ENCODE measurements around the gene SCG2.

SCG2 gene

GRCh38 chr2:223570784-223571183 is 31.4 kb downstream of the SCG2 start:
- no peak for DNase-seq (ENCODE audit: low spot score)

GRCh38 chr2:223566396-223566795 is 35.8 kb downstream of the SCG2 start:
- no peak for DNase-seq (ENCODE audit: low spot score)

DNA sequence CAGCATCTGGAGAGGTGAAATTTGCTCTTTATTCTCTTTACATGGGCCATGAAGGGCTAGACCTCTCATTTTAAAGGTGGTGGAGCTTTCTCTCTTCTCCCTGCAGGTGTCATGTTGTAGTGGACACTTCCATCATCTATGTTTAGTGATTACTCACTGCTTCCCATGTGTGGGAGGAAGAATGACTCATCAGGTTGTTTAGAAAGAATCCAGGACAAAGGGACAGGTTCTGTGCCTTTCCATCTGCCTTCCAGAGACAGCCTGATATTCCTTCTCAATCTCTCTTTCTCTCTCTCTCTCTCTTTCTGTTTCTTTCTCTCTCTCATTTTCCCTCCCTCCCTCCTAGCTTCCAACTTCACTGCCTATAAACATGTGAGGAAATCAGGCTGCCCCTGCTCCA is 38.7 kb downstream of the SCG2 start:
- DNase-seq (ENCODE audit: low spot score) = no peak

DNA sequence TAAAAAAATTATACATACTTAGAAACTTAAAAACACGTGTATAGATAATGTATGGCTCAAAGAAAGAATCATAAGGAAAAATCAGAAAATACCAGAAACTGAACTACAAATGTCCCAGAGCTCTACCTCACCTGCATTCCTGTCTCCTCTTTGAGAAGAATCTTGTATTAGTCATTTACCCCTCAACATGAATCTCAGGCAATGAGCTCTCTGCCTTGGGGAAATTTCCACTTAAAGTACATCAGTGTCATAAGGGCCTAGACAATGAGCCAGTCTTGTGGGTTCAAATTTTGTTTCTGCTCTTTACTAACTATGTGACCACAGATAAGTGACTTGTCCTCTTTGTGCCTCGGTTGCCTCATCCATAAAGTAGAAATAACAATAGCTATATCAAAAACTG is 40.1 kb downstream of the SCG2 start:
- DNase-seq (ENCODE audit: low spot score) = no peak

DNA sequence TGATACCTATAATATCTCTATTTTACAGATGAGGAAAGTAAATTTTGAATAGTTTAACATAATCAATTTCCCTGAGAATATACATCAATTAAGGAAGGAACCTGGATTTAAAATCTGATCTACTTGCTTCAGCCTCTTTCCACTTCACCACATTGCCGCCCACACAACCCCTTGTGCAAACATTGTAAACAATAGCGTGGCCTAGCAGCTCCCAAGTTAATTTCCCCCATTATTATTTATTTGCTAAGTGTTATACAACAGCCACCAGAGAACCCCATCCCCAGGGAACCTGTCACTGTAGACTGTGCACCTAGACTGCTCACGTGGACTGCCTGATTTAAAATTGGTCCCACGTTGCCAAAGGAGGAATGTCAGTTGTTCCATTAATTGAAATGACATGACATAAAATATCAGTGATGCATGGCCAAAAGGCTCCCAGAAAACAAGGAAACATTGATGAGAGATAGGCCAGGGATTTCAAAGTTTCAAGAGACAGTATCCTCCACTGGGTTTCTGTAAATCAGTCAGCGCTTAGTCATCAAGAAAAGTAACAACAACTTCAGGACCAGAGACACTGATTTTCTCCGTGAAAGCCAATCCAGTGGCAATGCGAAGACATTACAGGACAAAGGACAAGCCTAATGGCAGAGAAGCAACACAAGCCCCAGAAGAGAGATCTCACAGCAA is 41.3 kb downstream of the SCG2 start:
- DNase-seq (ENCODE audit: low spot score) = no peak

GRCh38 chr2:223558970-223559369 is 43.2 kb downstream of the SCG2 start:
- no peak for DNase-seq (ENCODE audit: low spot score)

- no peak for DNase-seq (ENCODE audit: low spot score)
Observed at GRCh38 chr2:223554923-223555322, 47.2 kb downstream of the SCG2 start.

DNA sequence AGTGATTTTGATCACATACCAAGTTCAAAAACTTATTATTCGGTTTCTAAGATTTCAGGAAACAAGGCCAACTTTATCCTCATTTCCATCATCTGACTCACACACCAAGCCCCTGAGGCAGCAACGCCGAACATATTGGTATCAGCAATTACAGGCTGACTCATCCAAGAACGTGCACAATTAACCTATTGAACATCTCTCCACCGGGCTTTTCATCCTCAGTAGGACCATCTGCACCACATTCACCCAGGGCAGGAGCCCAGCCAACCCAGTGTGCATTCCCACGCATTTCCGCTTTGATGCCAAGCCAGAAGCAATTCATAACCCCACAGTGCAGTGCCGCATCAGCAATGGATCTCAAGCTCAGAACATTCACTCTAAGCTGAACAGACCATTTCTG is 52.9 kb downstream of the SCG2 start:
- no peak for DNase-seq (ENCODE audit: low spot score)

- DNase-seq (ENCODE audit: low spot score) = no peak
Observed at GRCh38 chr2:223548194-223548593, 54.0 kb downstream of the SCG2 start.

All from D341Med (cell line).